Stromal cell of bone marrow (primary cell): Measurements from ENCODE around the gene MYBPC1.
"Not testable (repeated sequence)": the region's sequence is repeated elsewhere in the genome, so short reads cannot be mapped to it uniquely, and the experiment has no call there.

ENCODE experiments used
- DNase-seq: peaks from one replicate; pipeline ENCODE4 v3.0.0-alpha.2; 2012; ENCODE audit warnings: low read depth

Gene MYBPC1

GRCh38 chr12:101734482-101734881 is 139.7 kb downstream of the MYBPC1 start:
- not testable (repeated sequence) for DNase-seq
